GM06990 (cell line): ENCODE data around the gene FLNC.

ENCODE experiments used
- DNase-seq: peaks from one replicate; pipeline ENCODE4 v3.0.0-alpha.2; 2011; ENCODE audit not compliant: insufficient read length; ENCODE audit errors: extremely low read depth
- H3K27me3 ChIP-seq: replicated peaks from 2 replicates; pipeline ENCODE4 v1.6.0; 2011; ENCODE audit warnings: low read length; ENCODE audit not compliant: control insufficient read depth, insufficient read depth
- H3K36me3 ChIP-seq: 2 replicates; pipeline ENCODE4 v1.5.1; 2011; ENCODE audit warnings: low read length; ENCODE audit not compliant: control insufficient read depth, insufficient read depth
- H3K4me3 ChIP-seq: replicated peaks from 2 replicates; pipeline ENCODE4 v1.5.1; 2011; ENCODE audit warnings: low read depth, mild to moderate bottlenecking, control low read depth, low read length
- TF ChIP-seq, protein P1 (sequence below): IDR thresholded peaks from 2 replicates; pipeline ENCODE4 v1.5.1; 2011; ENCODE audit warnings: low read length, control low read depth, mild to moderate bottlenecking, inconsistent platforms; ENCODE audit not compliant: insufficient read depth, poor library complexity, severe bottlenecking

The FLNC gene

DNA sequence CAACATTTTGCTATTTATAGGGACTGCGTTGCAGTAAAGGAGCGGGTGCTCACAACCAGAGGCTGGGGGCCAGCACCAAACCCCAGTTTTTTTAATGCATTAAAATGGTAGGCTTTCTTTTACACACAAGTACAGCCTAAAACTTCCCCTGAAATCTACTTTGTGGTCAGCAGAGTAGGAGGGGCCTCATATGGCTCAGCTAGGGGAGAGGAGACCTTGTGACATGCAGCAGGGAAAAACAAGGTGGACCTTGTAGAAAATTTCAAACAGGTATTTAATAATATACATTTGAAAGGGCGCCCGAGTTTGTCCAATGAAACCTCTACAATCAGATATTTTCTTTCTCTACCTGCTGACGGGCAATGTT lies 37.0 kb upstream of the FLNC start:
- TF ChIP-seq, protein P1, sequence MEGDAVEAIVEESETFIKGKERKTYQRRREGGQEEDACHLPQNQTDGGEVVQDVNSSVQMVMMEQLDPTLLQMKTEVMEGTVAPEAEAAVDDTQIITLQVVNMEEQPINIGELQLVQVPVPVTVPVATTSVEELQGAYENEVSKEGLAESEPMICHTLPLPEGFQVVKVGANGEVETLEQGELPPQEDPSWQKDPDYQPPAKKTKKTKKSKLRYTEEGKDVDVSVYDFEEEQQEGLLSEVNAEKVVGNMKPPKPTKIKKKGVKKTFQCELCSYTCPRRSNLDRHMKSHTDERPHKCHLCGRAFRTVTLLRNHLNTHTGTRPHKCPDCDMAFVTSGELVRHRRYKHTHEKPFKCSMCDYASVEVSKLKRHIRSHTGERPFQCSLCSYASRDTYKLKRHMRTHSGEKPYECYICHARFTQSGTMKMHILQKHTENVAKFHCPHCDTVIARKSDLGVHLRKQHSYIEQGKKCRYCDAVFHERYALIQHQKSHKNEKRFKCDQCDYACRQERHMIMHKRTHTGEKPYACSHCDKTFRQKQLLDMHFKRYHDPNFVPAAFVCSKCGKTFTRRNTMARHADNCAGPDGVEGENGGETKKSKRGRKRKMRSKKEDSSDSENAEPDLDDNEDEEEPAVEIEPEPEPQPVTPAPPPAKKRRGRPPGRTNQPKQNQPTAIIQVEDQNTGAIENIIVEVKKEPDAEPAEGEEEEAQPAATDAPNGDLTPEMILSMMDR: no peak
- DNase-seq: no peak
- H3K27me3 ChIP-seq: no peaks in the 10 kb centered on the region; the same call in none of the 2 replicates
- H3K4me3 ChIP-seq: no peak overlapping the region
- no peaks in the 10 kb centered on the region for H3K36me3 ChIP-seq

DNA sequence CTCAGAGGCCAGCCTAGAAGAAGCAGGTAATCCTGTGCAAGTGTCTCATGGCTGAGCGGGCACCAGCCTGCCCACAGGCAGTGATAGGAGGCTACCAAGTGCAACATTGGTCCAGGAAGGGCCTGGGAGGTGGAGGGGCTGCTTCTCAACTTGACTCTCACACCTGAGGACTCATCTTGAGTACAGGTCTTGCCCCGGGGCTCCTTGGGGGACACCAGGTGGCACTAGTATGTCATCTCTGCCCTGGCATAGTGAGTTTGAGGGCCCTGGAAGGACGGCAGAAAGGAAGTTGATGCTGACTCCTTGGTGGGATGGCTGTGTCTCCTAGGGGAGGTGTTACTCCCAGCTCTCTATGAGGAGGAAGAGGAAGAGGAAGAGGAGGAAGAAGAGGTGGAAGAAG lies 36.2 kb upstream of the FLNC start:
- Histone ChIP-seq H3K36me3 (no peaks in the 10 kb centered on the region), H3K27me3 (no peaks in the 10 kb centered on the region; the same call in 1 of the 2 replicates), H3K4me3 (no peak overlapping the region)
- TF ChIP-seq, protein P1: peak; percentile 47
- DNase-seq: no peak

DNA sequence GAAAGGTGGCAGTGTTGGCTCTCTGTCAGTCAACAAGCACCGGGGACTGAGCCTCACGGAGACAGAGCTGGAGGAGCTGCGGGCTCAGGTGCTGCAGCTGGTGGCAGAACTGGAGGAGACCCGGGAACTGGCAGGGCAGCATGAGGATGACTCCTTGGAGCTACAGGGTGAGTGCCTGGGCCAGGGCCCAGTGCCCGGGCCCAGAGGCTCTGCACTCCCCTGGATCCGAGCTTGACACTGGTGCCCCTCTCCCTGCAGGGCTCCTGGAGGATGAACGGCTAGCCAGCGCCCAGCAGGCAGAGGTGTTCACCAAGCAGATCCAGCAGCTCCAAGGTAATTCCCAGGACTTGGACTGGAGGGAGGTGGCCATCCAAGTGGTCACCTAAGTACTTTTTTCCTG lies 35.8 kb upstream of the FLNC start:
- Histone ChIP-seq H3K27me3 (no peaks in the 10 kb centered on the region), H3K36me3 (no peaks in the 10 kb centered on the region), H3K4me3 (no peak overlapping the region)
- DNase-seq: no peak
- TF ChIP-seq, protein P1: no peak

DNA sequence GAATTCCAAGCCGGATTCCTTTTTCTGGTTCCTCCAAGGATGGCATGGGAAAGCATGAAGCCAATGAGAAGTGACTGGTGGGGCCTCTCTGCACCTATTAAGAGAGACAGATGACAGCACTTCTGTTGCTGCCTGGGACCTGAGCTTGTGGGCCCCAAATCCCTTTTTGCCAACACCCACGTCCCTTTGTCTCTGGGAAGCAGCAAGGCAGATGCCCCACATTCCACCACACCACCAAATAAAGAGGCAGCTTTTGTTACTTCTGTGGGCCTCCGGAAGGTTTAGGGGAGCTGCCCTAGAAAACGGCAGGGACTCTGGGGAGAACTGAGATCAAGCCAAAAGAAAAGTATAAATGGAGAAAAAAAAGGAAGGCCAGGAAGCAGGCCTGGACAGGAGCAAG lies 35.1 kb upstream of the FLNC start:
- H3K36me3 ChIP-seq: no peaks in the 10 kb centered on the region
- TF ChIP-seq, protein P1: no peak

DNA sequence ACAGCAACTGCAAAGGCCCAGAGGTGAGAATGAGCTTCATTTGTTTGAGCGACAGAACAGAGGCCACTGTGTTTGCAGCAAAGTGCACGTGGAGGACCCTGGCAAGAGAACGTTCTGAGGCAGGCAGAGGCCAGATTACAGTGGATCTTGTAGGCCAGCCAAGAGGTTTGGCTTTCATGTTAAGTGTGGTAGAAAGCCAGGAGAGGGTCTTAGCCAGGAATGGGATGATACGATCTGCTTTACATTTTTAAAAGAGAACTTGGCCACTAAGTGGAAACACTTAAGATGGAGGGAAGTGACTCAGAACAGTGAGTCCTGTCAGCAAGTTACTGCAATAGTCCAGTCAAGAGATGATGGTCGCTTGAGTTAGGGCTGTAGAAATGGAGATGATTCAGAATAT lies 33.9 kb upstream of the FLNC start:
- Histone ChIP-seq H3K36me3 (no peaks in the 10 kb centered on the region), H3K4me3 (no peak overlapping the region), H3K27me3 (no peaks in the 10 kb centered on the region)
- TF ChIP-seq, protein P1: no peak
- DNase-seq: no peak

More for the DNA sequence above, 35.1 kb upstream of the FLNC start:
- Histone ChIP-seq H3K4me3 (no peak overlapping the region), H3K27me3 (no peaks in the 10 kb centered on the region)
- DNase-seq: no peak

DNA sequence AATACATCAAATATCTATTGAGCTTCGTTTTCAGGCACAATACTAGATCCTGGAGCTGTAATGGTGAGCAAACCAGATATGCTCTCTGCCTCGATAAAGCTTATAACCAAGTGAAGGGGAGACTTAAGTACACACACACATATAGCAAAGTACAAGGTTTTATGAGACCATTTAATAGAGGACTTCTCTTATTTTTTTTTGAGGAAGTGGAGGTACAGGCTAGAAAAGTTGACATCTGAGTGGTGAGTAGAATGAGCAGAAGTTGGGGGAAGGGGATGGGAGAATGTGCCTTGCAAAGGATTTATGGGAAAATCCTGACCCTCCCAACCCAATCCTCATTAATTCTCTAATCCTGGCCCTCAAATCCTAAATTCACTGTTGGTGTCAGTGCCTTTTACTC lies 30.8 kb upstream of the FLNC start:
- no peaks in the 10 kb centered on the region for H3K27me3 ChIP-seq
- H3K4me3 ChIP-seq: no peak overlapping the region
- H3K36me3 ChIP-seq: no peaks in the 10 kb centered on the region
- TF ChIP-seq, protein P1: no peak
- no peak for DNase-seq
